GM19043 (cell line): ENCODE data around the gene CALHM3.

Experiments used
- ATAC-seq: cut with Tn5 transposase; IDR thresholded peaks from one replicate; pipeline ENCODE4 v1.9.1; 2021; ENCODE audit warnings: low read depth; ENCODE audit not compliant: unreplicated experiment

Gene CALHM3

DNA sequence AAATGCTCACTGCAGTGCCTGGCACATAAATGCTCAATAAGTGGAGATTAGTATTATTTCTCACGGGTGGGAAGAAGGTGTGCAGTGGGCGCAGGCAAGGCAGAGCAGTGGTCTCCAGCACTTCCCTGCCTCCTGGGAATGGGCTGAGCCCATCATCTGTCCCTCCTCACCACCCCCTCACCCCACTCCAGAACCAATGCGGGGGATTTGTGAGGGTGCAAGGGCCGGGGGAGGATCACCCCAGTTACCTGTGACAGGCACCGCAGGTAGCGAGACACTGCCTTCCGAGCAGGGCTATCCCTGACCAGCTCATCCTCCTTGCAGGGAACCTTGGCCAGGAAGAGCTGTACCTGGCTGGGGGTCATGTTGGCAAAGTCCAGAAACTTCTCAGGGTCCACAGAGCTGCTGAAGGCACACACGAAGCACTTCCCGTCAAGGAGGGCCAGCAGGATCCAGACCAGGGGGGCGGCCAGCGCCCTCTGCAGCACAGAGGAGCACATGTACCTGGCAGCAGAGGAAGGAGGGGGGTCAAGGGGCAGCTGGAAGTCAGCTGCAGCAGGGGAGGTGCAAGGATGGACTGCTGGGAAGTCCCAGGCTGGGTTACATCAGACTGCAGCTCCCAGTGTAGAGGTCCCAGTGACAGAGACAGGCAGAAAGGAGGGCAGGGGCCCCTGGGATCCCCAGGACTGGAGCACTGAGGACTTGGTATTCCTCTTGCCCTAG lies 2.8 kb downstream of the CALHM3 start:
- ATAC-seq: no peak

DNA sequence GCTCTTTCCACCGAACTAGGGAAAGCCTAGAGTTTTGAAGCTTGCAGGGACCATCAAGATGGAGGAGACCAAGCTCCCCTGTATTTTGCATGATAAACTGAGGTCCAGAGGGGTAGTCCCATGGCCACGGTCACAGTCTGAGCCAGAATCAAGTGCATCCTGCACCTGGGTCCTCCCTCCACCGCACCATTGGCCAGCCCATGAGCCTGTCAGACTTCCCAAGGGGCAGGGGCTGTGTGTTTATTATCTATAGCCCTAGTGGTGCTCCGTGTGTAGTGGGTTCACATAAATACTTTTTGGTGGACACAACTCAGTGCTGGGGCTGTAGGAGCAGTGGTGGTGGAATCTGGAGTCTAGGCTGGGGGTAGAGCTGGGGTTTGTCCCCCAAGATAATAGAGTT lies 3.6 kb downstream of the CALHM3 start:
- ATAC-seq: no peak

DNA sequence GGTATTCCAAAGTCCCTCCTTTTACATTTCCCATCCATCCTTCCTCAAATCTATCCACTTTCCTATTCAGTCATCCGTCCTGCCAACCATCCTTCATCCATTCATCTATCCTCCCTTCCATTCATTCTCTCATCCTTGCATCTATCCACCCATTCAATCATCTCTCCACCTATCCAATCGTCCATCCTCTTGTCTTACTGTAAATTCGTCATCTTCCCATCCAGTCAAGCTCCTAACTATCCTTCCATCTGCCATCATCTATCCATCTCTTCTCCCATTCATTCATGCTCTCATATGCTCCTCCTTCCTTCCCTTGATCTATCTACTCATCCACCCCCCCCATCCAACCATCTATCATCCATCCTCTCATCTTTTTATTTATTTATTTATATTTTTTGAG lies 5.0 kb downstream of the CALHM3 start:
- no peak for ATAC-seq

DNA sequence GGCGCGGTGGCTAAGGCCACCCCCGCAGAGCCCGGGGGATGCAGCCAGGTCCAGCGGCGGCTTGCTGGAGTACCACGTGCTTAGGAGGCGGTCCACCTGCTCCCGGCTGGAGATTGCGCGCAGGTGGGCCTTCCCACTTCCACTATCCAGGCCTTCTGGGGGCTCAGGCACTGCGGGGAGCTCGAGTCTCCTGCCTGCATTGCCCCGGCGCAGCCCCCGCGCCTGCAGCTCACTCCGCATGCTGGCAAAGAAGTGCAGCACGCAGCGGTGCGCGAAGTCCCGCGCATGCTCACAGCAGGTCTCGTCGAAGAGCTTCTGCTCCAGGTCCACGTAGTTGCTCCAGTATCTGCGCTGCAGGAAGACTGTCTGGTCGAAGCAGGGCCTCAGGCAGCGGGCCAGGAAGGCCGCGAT lies 5.8 kb downstream of the CALHM3 start:
- no peak for ATAC-seq

DNA sequence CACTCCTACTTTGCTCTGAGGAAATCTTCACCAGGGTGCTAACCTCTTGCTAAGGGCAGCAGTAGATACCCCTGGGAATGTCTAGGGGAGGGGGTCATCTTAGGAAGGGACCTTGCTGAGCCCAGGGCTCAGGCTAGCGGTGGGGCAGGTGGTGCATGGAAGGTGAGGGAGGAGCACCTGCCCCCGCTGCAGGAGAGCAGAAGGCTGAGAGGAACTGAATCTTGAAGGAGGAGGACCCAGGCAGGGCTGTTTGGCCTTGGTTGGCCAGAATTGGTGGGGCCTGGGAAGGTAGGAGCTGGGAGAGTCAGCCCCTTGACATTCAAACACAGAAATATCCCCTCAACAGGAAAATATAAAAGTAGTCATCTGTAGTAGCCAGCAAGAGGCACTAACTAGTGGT lies 7.0 kb downstream of the CALHM3 start:
- ATAC-seq: no peak

DNA sequence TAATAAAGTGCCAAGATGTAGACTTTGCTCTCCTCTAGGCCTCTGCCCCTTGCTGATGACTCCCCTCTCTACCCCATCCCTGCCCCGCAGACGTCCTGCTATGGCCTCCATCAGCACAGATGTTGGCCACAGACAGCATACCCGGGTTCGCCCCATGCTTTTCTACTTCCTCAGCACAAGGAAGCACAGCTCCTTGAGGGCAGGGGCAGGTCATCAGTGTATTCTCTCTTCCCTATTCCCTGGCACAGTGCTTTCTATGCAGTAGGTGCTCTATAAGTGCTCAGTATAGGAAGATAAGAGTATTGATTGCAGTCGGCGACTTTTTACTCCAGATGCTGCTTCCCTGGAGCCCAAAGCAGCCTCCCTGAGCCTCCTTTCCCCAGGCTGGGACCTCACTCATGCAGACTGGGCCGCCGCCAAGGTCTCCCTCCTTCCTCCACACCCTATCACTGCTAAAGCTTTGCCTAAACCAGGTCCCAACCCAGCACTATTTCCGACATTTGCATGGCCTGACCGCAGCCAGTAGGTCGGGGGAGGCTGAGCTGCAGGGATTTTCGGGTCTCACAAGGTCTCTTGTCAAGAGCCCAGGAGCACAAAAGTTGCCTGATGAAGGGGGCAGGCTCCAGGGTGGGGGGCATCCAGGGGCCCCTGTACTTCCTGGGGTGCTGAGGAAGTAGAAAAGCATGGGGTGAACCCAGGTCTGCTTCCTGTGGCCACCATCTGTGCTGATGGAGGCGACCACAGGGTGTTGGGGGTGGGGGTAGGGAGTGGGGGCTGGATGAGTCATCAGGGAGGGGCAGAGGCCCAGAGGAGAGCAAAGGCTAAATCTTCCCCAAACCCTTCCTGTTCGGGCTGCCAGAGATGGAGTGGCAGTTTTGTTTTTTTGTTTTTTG lies 8.0 kb downstream of the CALHM3 start:
- ATAC-seq: peak; percentile 66

DNA sequence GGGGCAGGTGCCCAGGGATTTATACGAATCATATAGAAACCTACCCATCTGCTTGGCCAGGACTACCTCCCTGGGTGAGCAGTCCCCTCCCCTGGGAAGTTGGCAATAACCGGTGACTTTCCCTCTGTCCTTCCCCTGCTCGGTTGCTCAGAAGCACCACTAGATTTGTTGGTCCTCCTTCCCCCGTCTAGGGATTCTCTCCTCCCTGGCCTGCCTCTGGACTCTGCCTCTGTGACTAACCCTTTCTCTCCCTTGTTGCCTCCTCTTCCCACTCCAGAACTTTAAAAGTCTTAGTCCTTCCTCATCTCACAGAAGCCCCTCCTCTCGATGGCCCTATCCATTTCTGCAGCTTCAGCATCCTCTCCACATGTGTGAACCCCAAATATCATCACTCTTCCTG lies 9.8 kb downstream of the CALHM3 start:
- no peak for ATAC-seq

DNA sequence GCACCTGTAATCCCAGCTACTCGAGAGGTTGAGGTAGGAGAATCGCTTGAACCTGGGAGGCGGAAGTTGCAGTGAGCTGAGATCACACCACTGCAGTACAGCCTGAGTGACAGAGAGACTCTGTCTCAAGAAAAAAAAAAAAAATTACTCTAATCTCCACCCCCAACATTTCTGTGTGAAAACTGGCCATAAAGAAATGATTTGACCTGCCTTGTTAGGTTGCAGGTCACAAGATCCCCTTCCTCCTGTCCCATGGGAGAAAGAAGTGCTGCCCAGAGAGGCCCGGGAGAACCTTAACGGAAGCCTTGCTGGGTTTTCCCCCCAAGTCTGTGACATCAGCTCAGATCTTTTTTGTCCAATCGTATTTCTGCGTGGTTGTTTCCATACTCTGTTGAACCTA lies 11.6 kb downstream of the CALHM3 start:
- no peak for ATAC-seq

DNA sequence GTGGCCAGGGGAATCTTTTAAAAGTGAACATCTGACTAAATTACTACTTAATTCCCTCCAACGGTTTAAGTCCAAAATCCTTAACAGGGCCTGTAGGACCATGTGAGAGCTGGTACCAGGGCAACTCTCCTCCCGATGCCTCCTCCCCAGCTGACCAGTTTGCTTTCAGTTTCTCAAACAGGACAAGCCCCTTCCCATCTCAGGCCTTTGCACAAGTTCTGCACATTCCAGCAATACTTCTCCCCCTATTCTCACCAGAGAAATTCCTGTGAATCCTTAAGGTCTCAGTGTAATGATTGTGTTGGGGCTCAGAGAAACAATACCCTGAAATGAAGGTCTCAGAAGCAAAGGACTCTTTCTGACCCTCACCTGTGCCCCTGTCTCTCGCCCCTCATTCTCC lies 12.3 kb downstream of the CALHM3 start:
- ATAC-seq: no peak

DNA sequence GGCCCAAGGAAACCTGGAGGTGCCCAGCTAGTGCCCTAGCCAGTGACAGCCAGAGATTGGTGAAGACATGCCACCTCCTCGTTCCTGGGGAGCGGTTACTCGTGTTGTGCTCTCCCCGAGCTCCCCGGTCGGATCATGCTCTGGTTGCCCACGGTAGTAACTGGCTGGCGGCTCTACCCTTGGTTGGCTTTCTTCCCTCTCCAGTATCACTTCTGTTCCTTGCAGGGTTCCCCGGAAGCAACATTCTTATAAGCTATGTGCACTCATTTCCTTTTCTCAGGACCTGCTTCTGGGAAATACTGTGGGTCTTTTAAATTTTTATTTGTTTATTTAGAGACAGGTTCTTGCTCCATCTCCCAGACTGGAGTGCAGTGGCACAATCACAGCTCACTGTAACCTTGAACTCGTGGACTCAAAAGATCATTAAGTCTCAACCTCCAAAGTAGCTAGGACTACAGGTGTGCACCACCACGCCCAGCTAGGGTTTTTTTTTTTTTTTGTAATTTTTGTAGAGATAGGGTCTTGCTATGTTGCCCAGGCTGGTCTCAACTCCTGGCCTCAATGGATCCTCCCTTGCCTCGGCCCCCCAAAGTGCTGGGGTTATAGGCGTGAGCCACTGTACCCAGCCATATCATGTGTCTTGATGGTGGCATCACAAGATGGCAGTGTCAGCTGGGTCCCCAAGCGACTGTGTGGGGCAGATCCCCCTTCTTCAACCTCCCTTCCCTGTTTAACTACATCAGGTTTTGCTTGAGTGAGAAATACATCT lies 13.4 kb downstream of the CALHM3 start:
- no peak for ATAC-seq

DNA sequence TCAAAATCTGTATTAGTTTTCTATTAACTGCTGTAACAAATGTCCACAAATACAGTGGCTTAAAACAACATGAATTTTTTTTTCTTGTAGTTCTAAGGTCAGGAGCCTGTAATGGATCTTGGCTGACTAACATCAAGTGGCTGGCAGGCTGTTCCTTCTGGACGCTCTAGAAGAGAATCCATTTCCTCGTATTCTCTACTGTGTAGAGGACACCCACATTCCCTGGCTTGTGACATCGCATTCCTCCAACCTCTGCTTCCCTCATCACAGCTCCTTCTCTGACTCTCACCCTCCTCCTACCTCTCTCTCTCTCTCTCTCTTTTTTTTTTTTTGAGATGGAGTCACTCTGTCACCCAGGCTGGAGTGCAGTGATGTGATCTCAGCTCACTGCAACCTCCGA lies 15.5 kb downstream of the CALHM3 start:
- no peak for ATAC-seq

DNA sequence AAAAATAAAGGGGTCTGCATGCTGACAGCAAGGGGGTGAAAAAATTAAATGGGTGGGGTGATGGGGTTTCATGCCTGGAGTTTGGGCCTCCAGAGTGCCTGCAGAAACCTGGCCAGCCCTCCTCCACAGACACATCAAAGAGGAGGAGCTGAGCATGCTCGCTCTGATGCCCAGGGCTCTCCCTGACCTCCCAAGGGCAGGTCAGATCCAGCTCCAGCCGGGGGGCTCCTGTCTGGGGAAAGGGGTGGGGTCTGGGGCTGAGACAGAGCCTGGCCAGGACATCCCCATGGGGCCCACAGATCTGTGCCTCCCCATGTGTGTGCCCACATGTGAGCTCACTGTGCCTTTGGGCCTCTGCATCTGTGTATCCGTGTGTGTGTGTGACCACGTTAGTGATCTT lies 19.4 kb downstream of the CALHM3 start:
- ATAC-seq: no peak

DNA sequence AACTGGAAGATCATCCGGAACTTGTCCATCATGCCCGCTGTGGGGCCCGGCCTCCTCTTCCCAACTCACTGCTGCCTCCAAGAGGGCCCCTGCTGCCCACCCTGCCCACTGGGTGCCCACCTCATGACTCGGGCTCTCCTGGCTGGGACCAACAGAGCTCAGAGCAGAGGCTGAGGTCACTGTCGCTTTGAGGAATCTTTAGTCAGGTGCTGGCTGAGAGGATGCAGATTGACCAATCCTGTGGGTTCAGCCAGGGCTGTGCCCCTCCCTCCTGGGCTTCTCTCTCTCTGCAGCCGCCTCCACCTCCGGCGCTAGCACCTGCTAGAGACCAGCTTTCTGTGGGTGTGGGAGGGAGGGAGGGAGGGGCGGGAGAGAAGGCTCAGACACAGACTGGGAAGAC lies 20.3 kb downstream of the CALHM3 start, which contains the start of gene CALHM1:
TSS of gene CALHM1 (minus strand) at position 181 of the 400 bp plus-strand sequence. CDS start at position 32, 149 bp downstream.
- ATAC-seq: no peak

DNA sequence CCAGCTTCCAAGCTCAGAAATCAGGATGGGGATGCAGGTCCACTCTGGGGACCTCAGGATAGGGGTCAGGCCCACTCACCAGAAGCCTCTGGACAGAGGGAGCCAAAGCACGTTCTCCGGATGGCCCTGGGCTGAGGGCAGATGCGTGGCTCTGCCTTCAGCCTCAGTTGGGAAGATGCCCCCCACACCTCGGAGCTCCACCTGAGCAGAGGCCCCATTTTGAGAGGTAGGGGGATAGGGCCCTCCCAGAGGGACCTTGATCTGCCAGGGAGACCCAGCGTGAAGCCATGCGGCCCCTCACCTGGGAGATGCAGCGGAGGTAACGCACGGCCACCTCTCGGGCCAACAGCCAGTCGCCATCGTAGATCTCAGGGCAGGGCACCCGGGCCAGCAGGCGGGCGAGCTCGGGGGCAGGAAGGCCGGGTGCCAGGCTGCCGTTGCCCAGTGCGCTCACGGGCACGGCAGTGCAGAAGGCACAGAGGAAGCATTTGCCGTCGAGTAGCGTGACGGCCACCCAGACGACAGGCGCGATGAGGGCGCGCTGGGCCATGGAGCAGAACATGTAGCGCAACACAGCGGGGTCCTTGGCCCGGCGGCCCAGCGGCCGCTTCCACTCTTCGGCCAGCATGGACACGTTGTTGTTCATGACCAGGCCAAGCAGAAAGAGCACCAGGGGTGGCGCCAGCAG lies 21.0 kb downstream of the CALHM3 start:
- no peak for ATAC-seq

DNA sequence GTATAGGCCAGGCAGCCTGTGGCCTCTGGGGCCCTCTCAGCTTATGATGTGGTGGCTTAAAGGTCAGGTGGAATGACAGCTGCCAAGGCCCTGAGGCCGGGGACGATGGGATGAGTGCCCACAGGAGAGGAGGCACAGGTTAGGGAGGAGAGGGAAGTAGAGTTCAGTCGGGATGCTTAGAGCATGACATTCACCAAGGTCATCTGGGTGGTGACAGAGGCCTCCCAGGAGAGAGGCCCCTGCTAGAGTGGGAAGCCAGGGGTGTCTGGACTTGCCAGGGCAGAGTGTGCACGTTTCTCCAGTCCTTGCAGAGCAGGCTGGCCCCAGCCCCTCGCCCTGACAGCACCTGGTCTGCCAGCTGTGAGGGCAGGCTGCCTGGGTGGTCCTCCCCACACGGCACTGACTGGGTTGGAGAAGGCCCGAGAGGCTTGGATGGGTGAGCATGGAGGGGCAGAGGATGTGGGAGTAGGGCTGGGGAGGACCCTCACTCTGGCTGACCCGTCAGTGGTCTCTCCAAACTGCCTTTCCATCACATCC lies 21.8 kb downstream of the CALHM3 start:
- no peak for ATAC-seq

DNA sequence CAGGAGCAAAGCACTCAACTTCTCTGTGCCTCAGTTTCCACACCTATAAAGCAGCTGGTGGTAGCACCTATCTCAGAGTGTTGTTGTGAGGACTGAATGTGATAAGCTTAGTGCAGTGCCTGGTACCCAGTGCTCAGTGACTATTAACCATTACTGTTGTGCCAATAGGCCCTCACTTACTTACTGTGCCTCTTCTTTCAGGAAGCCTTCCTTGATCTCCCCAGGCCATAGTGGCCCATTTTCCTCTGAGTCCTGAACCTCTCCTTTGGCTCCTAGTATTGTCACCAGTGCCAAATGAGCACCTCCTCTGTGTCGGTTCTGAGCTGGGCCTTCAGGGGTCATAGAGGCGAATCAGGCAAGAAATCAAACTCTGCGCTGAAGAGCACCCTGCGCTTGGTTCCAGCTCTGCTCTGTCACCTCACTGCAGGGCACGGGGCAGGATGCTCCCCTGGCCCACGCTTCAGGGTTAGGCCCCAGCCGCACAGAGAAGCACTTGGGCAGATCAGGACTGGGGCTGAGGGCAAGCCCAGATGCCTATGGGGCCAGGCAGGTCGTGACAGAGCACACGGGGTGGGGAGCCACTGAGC lies 22.9 kb downstream of the CALHM3 start:
- ATAC-seq: no peak

DNA sequence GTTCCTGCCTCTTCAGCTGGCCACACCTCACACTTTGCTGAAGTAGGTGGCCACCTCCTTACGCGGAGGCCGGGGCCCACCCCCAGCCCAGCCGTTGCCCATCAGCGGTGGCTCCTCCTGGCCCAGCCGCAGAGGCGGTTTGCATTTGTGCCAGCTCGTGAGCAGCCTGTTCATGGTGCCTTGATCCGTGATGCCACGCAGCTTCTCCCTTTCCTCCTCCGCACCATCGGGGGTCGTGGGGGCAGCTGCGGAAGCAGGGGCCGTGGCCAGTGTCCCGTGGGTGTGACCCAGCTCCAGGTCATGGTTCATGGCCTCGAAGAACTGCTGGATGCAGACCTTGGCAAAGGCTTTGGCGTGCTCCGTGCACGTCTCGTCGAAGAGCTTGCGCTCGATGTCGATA lies 23.8 kb downstream of the CALHM3 start:
- no peak for ATAC-seq

DNA sequence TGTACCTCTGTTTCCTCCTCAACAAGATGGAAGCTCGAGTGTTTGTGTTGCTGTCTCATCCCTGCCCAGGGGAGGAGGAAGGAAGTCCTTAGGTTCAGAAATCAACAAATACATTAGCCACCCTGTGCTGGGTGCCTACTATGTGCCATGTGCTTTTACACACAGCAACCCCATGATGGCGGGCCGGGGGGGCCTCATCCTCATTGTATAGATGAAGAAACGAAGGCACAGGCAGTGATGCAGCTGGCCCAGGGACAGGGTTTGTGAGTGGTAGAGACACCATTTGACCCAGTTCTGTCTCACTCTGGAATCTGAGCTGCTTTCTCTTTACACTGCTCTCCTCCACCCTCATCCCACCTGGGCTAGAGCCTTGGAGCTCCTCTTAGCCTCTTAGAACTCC lies 25.0 kb downstream of the CALHM3 start:
- no peak for ATAC-seq

DNA sequence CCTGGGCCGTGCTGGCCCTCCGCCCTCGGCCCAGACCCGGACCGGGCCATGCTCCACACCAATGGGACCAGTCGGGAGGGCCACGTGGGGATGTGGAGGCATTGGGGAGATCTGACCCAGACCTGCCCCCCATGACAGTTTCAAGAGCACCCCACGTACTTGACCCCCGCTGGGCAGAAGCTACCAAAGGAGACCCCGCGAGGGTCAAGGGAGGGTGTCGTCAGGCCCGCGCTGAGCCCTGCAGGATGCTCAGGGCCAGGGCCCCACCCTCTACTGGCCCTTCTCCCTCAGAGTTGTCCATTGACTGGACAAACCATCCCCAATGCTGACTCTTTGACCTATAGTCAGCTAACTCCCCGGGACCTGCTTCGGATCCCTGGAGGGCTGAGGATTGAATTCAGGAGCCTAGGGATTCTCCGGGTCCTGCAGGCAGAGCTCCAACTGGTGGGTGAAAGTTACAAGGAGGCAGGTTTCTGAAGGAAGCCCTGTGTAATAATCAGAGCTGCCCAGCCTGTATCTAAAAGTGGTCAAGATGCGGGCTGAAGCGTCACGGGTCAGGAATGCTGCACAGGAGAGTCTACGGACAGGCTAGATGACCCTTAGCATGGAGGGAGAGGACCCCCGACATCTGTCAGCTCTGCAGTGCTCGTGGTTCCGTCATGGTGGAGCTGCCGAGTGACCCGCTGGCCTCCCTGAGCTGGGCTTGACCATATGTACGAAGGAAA lies 26.4 kb downstream of the CALHM3 start:
- no peak for ATAC-seq
